HEK293 (cell line): ENCODE measurements around the gene PSPH.

Experiments used
- CTCF ChIP-seq: fragments of 450-650 bp; formaldehyde crosslinking; IDR thresholded peaks from 2 replicates; pipeline ENCODE4 v1.5.1; 2016; ENCODE audit warnings: missing biosample characterization, missing genetic modification characterization
- ZBTB8A ChIP-seq: fragments of 450-650 bp; formaldehyde crosslinking; IDR thresholded peaks from 2 replicates; pipeline ENCODE4 v1.5.1; 2016; ENCODE audit warnings: missing biosample characterization, missing genetic modification characterization
- ZFP41 ChIP-seq: fragments of 450-650 bp; formaldehyde crosslinking; IDR thresholded peaks from 2 replicates; pipeline ENCODE4 v1.5.1; 2016; ENCODE audit warnings: missing biosample characterization, missing genetic modification characterization, borderline replicate concordance
- ZNF10 ChIP-seq: fragments of 450-650 bp; formaldehyde crosslinking; IDR thresholded peaks from 2 replicates; pipeline ENCODE4 v1.5.1; 2017; ENCODE audit warnings: missing biosample characterization, missing genetic modification characterization
- ZNF514 ChIP-seq: fragments of 450-650 bp; formaldehyde crosslinking; IDR thresholded peaks from 2 replicates; pipeline ENCODE4 v1.5.1; 2016; ENCODE audit warnings: missing biosample characterization, missing genetic modification characterization
- ZNF624 ChIP-seq: fragments of 450-650 bp; formaldehyde crosslinking; IDR thresholded peaks from 2 replicates; pipeline ENCODE4 v1.5.1; 2017; ENCODE audit warnings: missing biosample characterization, missing genetic modification characterization
- TF ChIP-seq, protein P1 (sequence below): fragments of 450-650 bp; formaldehyde crosslinking; IDR thresholded peaks from 2 replicates; pipeline ENCODE4 v1.5.1; 2016; ENCODE audit warnings: missing biosample characterization, missing genetic modification characterization

DNA sequence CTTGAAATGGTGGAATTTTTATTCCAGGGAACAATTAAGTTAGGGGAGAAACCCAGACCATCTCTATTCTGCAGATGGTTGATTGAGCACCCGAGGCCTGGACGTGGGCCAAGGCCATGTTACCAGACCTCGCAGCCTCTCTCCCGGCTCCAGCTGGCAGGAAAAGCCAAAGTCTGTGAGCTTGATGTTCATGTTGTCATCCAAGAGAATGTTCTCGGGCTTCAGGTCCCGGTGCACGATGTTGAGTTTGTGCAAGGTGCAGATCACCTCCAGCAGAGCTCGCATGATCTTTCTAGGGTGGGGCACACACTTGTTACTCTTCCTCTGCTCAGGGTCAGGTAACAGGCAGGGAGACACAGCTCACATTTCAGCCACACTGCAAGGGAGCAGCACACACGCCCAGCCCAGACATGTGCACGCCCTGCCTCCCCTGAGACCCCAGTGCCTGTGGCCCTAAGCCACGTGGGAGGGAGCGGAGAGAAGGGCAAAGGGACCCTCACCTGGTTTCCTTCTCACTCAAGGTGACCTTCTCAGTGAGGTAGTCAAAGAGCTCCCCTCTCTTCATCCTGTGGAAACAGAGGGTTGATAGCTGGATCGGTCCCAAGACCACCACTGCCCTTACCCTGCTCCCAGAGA is 32.0 kb upstream of the PSPH start:
- TF ChIP-seq, protein P1, sequence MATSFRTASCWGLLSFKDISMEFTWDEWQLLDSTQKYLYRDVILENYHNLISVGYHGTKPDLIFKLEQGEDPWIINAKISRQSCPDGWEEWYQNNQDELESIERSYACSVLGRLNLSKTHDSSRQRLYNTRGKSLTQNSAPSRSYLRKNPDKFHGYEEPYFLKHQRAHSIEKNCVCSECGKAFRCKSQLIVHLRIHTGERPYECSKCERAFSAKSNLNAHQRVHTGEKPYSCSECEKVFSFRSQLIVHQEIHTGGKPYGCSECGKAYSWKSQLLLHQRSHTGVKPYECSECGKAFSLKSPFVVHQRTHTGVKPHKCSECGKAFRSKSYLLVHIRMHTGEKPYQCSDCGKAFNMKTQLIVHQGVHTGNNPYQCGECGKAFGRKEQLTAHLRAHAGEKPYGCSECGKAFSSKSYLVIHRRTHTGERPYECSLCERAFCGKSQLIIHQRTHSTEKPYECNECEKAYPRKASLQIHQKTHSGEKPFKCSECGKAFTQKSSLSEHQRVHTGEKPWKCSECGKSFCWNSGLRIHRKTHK (tag by site-specific recombination), result no peak
- TF ChIP-seq CTCF (no peak), ZNF514 (no peak), ZNF624 (tag by site-specific recombination) (no peak), ZNF10 (tag by site-specific recombination) (no peak), ZFP41 (tag by site-specific recombination) (no peak), ZBTB8A (tag by site-specific recombination) (no peak)
